ENCODE data around the gene IFNA16.
"Not testable (repeated sequence)": the region's sequence is repeated elsewhere in the genome, so short reads cannot be mapped to it uniquely, and the experiment has no call there.

Gene IFNA16

GRCh38 chr9:21213411-21214326, 3.4 kb downstream of the IFNA16 start:
- intact Hi-C loops (cut with micrococcal nuclease); H3K9me3 Mint-ChIP-seq; H3K4me3 Mint-ChIP-seq; H3K27ac Mint-ChIP-seq; H3K36me3 Mint-ChIP-seq (ENCODE audit: low read depth): not testable (repeated sequence)
- Mint-ChIP-seq H3K4me1 (ENCODE audit: low read depth) (peaks cover 23% of the 10 kb centered on the region), H3K27me3 (peaks cover 15% of the 10 kb centered on the region)

- H3K27ac Mint-ChIP-seq; H3K4me3 Mint-ChIP-seq; intact Hi-C loops (cut with micrococcal nuclease); H3K9me3 Mint-ChIP-seq; H3K36me3 Mint-ChIP-seq (ENCODE audit: low read depth): not testable (repeated sequence)
- H3K27me3 Mint-ChIP-seq = peaks cover 15% of the 10 kb centered on the region
- H3K4me1 Mint-ChIP-seq (ENCODE audit: low read depth) = peaks cover 25% of the 10 kb centered on the region
Measured at GRCh38 chr9:21212160-21212559, 5.0 kb downstream of the IFNA16 start.

DNA sequence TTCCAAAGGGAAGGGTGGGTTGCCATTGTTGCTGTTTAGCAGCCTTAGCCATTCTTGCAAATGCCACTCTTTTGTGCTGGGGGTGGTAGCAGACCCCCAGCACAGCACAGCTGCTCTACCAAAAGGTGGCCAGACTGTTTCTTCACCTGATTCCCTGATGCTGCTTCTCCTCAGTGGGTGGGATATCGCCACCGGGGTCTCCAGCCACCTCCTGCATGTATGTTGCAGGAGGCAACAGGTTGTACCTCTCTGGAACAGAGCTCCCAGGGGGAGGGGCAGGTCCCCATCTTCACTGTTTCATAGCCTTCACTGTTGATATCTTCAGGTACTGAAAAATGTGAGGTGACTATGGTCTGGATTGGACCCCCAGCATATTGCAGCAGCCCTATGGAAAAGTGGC, 6.3 kb downstream of the IFNA16 start:
- H3K27ac Mint-ChIP-seq; intact Hi-C loops (cut with micrococcal nuclease); H3K9me3 Mint-ChIP-seq; H3K4me3 Mint-ChIP-seq; H3K36me3 Mint-ChIP-seq (ENCODE audit: low read depth): not testable (repeated sequence)
- H3K4me1 Mint-ChIP-seq (ENCODE audit: low read depth) = peaks cover 25% of the 10 kb centered on the region
- peaks cover 14% of the 10 kb centered on the region for H3K27me3 Mint-ChIP-seq

DNA sequence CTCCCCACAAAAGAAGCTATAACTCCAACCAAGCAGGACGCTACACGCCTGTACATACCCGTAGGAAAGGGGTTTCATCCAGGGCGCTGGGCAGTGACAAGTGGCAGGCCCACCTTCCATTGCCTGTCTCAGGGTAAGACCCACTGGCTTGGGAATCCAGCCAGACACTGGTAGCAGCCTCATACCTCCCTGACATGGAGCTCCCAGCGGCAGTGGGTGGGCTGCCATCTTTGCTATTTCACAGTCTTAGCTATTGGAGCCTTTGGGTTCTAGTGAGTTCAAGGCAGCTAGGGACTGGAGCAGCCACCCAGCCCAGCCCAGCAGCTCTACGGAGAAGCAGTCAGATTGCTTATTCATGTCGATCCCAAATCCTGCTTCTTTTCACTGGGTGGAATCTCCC, 6.8 kb downstream of the IFNA16 start:
- Mint-ChIP-seq H3K4me3 (no peak overlapping the region), H3K9me3 (no peaks in the 10 kb centered on the region), H3K36me3 (ENCODE audit: low read depth) (no peaks in the 10 kb centered on the region), H3K27me3 (peaks cover 13% of the 10 kb centered on the region), H3K4me1 (ENCODE audit: low read depth) (peaks cover 25% of the 10 kb centered on the region), H3K27ac (no peak overlapping the region)
- intact Hi-C loops (cut with micrococcal nuclease) = no loop called here

- H3K27ac Mint-ChIP-seq; H3K4me1 Mint-ChIP-seq (ENCODE audit: low read depth); H3K36me3 Mint-ChIP-seq (ENCODE audit: low read depth); H3K4me3 Mint-ChIP-seq; H3K9me3 Mint-ChIP-seq: not testable (repeated sequence)
- H3K27me3 Mint-ChIP-seq = peaks cover 17% of the 10 kb centered on the region
- intact Hi-C loops (cut with micrococcal nuclease) = loop anchor here (10.0 kb wide), 1 partner anchor 118 kb away; no protein-coding TSS in a partner anchor
Measured at GRCh38 chr9:21207043-21207442, 10.1 kb downstream of the IFNA16 start, which contains the start of gene IFNA10. Gene IFNA10 (minus strand): TSS chr9:21207143. CDS start chr9:21207097, 46 bp downstream.

DNA sequence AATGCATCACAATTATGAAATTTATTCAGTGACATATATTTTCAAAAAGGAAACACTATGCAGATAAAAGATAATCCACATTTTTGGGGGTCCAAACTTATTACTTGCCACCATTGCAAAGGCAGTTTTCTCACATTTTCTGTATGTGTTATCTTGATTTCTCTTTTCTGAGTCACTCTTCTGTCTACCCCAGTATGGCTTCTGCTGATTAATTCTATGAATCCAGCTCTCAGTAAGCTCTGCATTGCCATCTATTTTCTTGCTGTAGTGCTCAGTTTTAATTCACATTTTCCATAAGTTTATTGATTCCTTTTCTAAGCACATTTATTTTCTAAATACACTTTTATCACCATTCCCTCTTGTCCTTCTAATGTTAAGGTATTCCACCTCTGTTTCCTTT, 11.9 kb downstream of the IFNA16 start:
- no peaks in the 10 kb centered on the region for H3K36me3 Mint-ChIP-seq (ENCODE audit: low read depth)
- no peaks in the 10 kb centered on the region for H3K9me3 Mint-ChIP-seq
- H3K4me3 Mint-ChIP-seq = no peak overlapping the region
- peaks cover 8% of the 10 kb centered on the region for H3K4me1 Mint-ChIP-seq (ENCODE audit: low read depth)
- H3K27ac Mint-ChIP-seq = no peak overlapping the region
- peaks cover 18% of the 10 kb centered on the region for H3K27me3 Mint-ChIP-seq
- intact Hi-C loops (cut with micrococcal nuclease) = loop anchor here (10.0 kb wide), 1 partner anchor 120 kb away; no protein-coding TSS in a partner anchor

GRCh38 chr9:21202105-21202504, 15.0 kb downstream of the IFNA16 start, which contains the start of gene IFNA7:
Gene IFNA7 (minus strand): TSS chr9:21202205. CDS start chr9:21202165, 40 bp downstream.
- intact Hi-C loops (cut with micrococcal nuclease) = loop anchor here (10.0 kb wide), 1 partner anchor 123 kb away; no protein-coding TSS in a partner anchor
- not testable (repeated sequence) for H3K9me3 Mint-ChIP-seq; H3K4me1 Mint-ChIP-seq (ENCODE audit: low read depth); H3K27ac Mint-ChIP-seq; H3K4me3 Mint-ChIP-seq; H3K36me3 Mint-ChIP-seq (ENCODE audit: low read depth)
- H3K27me3 Mint-ChIP-seq = peaks cover 18% of the 10 kb centered on the region

GRCh38 chr9:21194867-21195776, 22.0 kb downstream of the IFNA16 start:
- not testable (repeated sequence) for H3K27ac Mint-ChIP-seq; H3K36me3 Mint-ChIP-seq (ENCODE audit: low read depth); H3K9me3 Mint-ChIP-seq; H3K27me3 Mint-ChIP-seq; H3K4me3 Mint-ChIP-seq
- peaks cover 14% of the 10 kb centered on the region for H3K4me1 Mint-ChIP-seq (ENCODE audit: low read depth)
- intact Hi-C loops (cut with micrococcal nuclease) = loop anchor here (1.0 kb wide), 1 partner anchor 594 kb away; no protein-coding TSS in a partner anchor

- H3K27me3 Mint-ChIP-seq; H3K27ac Mint-ChIP-seq; intact Hi-C loops (cut with micrococcal nuclease); H3K9me3 Mint-ChIP-seq; H3K4me3 Mint-ChIP-seq; H3K36me3 Mint-ChIP-seq (ENCODE audit: low read depth): not testable (repeated sequence)
- peaks cover 29% of the 10 kb centered on the region for H3K4me1 Mint-ChIP-seq (ENCODE audit: low read depth)
Measured at GRCh38 chr9:21187487-21187886, 29.6 kb downstream of the IFNA16 start, which contains the start of gene IFNA4. Gene IFNA4 (minus strand): TSS chr9:21187587. CDS start chr9:21187531, 56 bp downstream.

GRCh38 chr9:21182810-21183736, 34.0 kb downstream of the IFNA16 start:
- intact Hi-C loops (cut with micrococcal nuclease) = not testable (repeated sequence)

GRCh38 chr9:21174671-21175070, 42.4 kb downstream of the IFNA16 start:
- Mint-ChIP-seq H3K9me3 (no peaks in the 10 kb centered on the region), H3K36me3 (ENCODE audit: low read depth) (no peaks in the 10 kb centered on the region), H3K27me3 (no peaks in the 10 kb centered on the region), H3K4me3 (no peak overlapping the region), H3K4me1 (ENCODE audit: low read depth) (peaks cover under 1% of the 10 kb centered on the region), H3K27ac (no peak overlapping the region)
- intact Hi-C loops (cut with micrococcal nuclease) = no loop called here

More at GRCh38 chr9:21182810-21183736, 34.0 kb downstream of the IFNA16 start:
- not testable (repeated sequence) for H3K36me3 Mint-ChIP-seq (ENCODE audit: low read depth); H3K9me3 Mint-ChIP-seq; H3K4me3 Mint-ChIP-seq; H3K27me3 Mint-ChIP-seq
- Mint-ChIP-seq H3K4me1 (ENCODE audit: low read depth) (peaks cover 22% of the 10 kb centered on the region), H3K27ac (peak overlapping the region; percentile 33)

DNA sequence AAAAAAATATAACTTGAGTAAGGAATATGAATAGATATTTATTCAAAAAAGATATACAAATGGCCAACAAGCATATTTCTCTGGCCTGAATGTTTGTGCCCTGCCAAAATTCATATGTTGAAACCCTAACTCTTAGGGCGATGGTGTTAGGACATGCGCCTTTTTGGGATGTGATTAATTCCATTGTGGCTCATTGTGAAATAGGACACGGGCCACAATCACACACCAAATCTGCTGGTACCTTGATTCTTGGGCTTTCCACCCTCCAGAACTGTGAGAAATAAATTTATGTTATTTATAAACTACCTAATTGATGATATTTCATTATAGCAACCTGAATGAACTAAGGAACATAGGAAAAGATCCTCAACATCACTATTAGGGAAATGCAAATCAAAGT, 45.0 kb downstream of the IFNA16 start:
- no peaks in the 10 kb centered on the region for H3K27me3 Mint-ChIP-seq
- no peaks in the 10 kb centered on the region for H3K36me3 Mint-ChIP-seq (ENCODE audit: low read depth)
- H3K4me1 Mint-ChIP-seq (ENCODE audit: low read depth) = peaks cover 9% of the 10 kb centered on the region
- H3K9me3 Mint-ChIP-seq = no peaks in the 10 kb centered on the region
- H3K4me3 Mint-ChIP-seq = no peak overlapping the region
- no peak overlapping the region for H3K27ac Mint-ChIP-seq
- intact Hi-C loops (cut with micrococcal nuclease) = no loop called here

DNA sequence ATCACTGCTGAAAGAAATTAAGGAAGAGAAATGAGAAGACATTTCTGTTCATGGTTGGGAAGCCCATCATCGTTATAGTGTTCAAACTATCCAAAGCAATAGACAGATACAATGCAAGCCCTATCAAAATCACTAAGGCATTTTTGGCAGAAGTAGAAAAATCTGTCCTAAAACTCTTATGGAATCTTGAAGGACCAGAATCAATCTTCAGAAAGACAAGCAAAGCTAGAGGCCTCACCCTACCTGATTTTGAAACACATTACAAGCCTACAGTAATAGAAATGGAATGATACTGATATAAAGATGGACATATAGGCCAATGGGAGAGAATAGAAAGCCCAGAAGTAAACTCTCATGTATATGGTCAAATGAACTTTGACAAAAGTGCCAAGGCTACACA, 45.8 kb downstream of the IFNA16 start:
- Mint-ChIP-seq H3K4me1 (ENCODE audit: low read depth) (peaks cover 9% of the 10 kb centered on the region), H3K4me3 (no peak overlapping the region), H3K9me3 (no peaks in the 10 kb centered on the region)

More for the DNA sequence above, 45.8 kb downstream of the IFNA16 start:
- Mint-ChIP-seq H3K27ac (no peak overlapping the region), H3K27me3 (no peaks in the 10 kb centered on the region), H3K36me3 (ENCODE audit: low read depth) (no peaks in the 10 kb centered on the region)
- intact Hi-C loops (cut with micrococcal nuclease) = no loop called here
